ENCODE measurements around the gene CCT2. TPM values are rescaled to one million over a fixed set of nuclear protein-coding genes. Genes with fewer than 3 reads are reported as not detected.

The CCT2 gene
- total and polyA plus RNA-seq, 10 of the 15 experiments (the other 5 are each of a cell fraction or from before 2014, with no cell fraction given): 242 to 418 (median 348) TPM

DNA sequence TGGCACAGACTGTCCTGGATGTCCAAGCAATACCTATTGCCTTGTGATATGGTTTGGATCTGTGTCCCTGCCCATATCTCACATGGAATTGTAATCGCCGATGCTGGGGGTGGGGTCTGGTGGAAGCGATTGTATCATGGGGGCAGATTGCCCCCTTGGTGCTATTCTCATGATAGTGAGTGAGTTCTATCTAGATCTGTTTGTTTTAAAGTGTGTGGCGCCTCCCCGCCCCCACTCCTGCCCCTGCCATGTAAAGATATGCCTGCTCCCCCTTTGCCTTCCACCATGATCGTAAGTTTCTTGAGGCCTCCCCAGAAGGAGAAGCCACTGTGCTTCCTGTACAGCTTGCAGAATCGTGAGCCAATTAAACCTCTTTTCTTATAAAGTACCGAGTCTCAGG lies 42.2 kb downstream of the CCT2 start:
- ChIA-PET RAD21 (ENCODE audit: unreplicated experiment) (no interaction called here), SMC1A (ENCODE audit: uncharacterized antibody, unreplicated experiment) (no interaction called here), CTCF (interaction anchor here (0.7 to 1.2 kb wide), 2 partner anchors 269 to 296 kb away, joined by 3 read pairs; no protein-coding TSS in a partner anchor), POLR2A (no interaction called here)
- H3K4me3 ChIP-seq: no peak overlapping the region
- H3K9ac ChIP-seq (ENCODE audit: control insufficient read depth, insufficient read depth, low read length): no peak overlapping the region
- in situ Hi-C loops (cut with MboI) (no loop called here), intact Hi-C loops (cut with micrococcal nuclease; ENCODE audit: unreplicated experiment) (no loop called here)
- no peak for ATAC-seq
- no peak for TF ChIP-seq ATF7 (IDR thresholded peaks at IDR 0.05; ENCODE audit: low read depth)
- no peak for TF ChIP-seq E4F1 (IDR thresholded peaks at IDR 0.05; ENCODE audit: borderline replicate concordance, partially characterized antibody)
- TF ChIP-seq RFX5 (IDR thresholded peaks at IDR 0.05; ENCODE audit: low read depth, low read length): no peak
- TF ChIP-seq TARDBP (IDR thresholded peaks at IDR 0.05; ENCODE audit: borderline replicate concordance): no peak
- no peak for TF ChIP-seq NR2C1 (IDR thresholded peaks at IDR 0.05)
- TF ChIP-seq SUPT20H (IDR thresholded peaks at IDR 0.05; ENCODE audit: borderline replicate concordance, control insufficient read depth, low read depth, low read length): no peak
- no peak for TF ChIP-seq CREM (IDR thresholded peaks at IDR 0.05; ENCODE audit: low read depth)
- TF ChIP-seq SUZ12 (IDR thresholded peaks at IDR 0.05; ENCODE audit: unreplicated experiment): no peak
- no peaks in the 10 kb centered on the region for H4K20me1 ChIP-seq (ENCODE audit: control insufficient read depth, insufficient read depth)
- no peak overlapping the region for H3K4me2 ChIP-seq (ENCODE audit: control insufficient read depth, insufficient read depth)
- H2AFZ ChIP-seq (ENCODE audit: control insufficient read depth, low read depth, low read length): no peak overlapping the region
- BruUV-seq (replicated peaks): no TSS peak
- no peak for DNase-seq (ENCODE audit: low read depth, low spot score)
- WGBS (ENCODE audit: insufficient coverage, insufficient replicate concordance, low lambda C conversion rate, missing lambda C conversion rate): 47% methylated on average over 8 of the region's 8 CpGs
- no peak overlapping the region for H3K27ac ChIP-seq (ENCODE audit: control insufficient read depth, insufficient read depth)
- H3K36me3 ChIP-seq (ENCODE audit: control insufficient read depth in 2 of 2, insufficient read depth in 2 of 2, low read length in 1 of 2): no peaks in the 10 kb centered on the region
- no peak for FAIRE-seq
- H3K9me3 ChIP-seq (replicated peaks; ENCODE audit: control insufficient read depth, insufficient read depth, low read length): no peaks in the 10 kb centered on the region
- no peaks in the 10 kb centered on the region for H3K27me3 ChIP-seq (replicated peaks in 1 of 2; ENCODE audit: control insufficient read depth in 2 of 2, insufficient read depth in 2 of 2, low read length in 1 of 2)
- no peaks in the 10 kb centered on the region for H3K4me1 ChIP-seq (ENCODE audit: control insufficient read depth, insufficient read depth, low read length)
- H3K79me2 ChIP-seq (ENCODE audit: control insufficient read depth, insufficient read depth, low read length): no peaks in the 10 kb centered on the region
